DND-41 (cell line): ENCODE measurements around the gene JARID2.

Source experiments
- CTCF ChIP-seq: IDR thresholded peaks from 2 replicates; pipeline ENCODE4 v1.5.1; 2012; ENCODE audit warnings: borderline replicate concordance, low read length, moderate library complexity, mild to moderate bottlenecking; ENCODE audit not compliant: poor library complexity, severe bottlenecking; ENCODE audit errors: extremely low read depth
- EZH2 ChIP-seq: IDR thresholded peaks from 3 replicates; pipeline ENCODE4 v1.6.1; 2012; ENCODE audit warnings: borderline replicate concordance, low read depth, mild to moderate bottlenecking, moderate library complexity, low read length, inconsistent platforms; ENCODE audit not compliant: severe bottlenecking

GRCh38 chr6:15386110-15386755 lies 140.4 kb downstream of the JARID2 start:
- TF ChIP-seq CTCF, result no peak
- TF ChIP-seq EZH2, result no peak
